ENCODE measurements around the gene CCDC142.
"Not testable (repeated sequence)": the region's sequence is repeated elsewhere in the genome, so short reads cannot be mapped to it uniquely, and the experiment has no call there.

The CCDC142 gene

DNA sequence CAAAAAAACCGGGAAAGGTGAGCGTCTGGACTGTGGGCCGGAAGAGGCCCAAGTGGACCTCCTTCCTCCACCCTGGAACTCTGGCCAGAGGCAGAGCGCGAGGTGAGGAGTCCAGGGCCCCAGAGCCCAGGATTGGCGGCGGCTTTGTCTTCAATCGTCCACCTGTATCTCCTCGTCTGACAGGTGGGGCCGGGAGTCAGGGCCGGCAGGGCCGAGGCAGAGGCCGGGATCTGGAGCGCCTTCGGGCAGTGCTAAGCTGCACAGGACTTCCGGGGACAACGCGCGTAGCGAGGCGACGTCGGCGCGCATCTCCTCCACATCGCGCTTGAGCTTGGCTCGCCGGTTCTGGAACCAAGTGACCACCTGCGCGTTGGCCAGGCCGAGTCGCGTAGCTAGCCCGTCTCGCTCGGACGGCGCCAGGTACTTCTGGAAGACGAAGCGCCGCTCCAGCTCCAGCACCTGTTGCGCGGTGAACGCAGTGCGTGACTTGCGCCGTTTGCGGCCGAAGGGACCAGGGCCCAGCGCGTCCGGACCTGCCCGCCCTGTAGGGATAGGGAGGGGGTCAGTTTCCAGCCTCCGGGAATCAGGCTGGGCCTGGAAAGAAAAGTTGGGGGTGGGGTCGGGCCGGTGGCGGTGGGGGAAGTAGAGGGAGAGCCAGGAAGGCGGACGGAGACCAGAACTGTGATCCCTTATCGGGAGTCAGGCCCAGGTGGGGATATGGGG lies 15.1 kb upstream of the CCDC142 start:
- no peak for DNase-seq

DNA sequence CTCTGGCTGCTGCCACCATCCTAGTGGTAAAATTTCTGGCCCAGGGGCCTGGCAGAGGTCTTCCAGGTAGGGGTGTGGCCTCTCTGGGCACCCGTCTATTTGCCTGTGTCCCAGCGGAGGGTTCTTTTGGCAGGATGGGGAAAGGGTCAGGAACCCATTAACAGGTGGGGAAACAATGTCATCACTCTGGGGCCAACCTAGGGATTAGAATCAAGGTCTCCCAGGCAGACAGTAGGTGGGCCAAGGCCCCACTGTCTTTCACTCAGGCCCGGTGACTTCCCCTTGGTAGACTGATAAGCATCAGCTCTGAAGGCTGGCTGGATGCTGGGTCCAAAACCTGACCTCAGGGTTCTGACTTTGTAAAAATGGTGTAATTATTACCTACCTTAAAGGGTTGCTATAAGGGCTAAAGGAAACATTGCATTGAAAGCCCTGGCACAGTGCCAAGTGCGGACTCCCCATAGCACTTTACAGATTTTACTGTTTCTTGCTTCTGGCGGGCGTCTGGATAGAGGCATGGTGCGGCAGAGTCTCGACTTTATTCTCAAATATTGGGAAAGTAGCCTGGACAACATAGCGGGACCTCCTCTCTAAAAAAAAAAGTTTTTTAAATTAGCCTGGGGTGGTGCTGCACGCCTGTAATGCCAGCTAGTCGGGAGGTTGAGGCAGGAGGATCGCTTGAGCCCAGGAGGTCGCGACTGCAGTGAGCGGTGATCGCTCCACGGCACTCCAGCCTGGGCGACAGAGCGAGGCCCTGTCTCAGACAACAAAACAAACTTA lies 14.4 kb upstream of the CCDC142 start:
- DNase-seq = no peak

GRCh38 chr2:74495440-74495839 lies 12.6 kb upstream of the CCDC142 start:
- no peak for DNase-seq

DNA sequence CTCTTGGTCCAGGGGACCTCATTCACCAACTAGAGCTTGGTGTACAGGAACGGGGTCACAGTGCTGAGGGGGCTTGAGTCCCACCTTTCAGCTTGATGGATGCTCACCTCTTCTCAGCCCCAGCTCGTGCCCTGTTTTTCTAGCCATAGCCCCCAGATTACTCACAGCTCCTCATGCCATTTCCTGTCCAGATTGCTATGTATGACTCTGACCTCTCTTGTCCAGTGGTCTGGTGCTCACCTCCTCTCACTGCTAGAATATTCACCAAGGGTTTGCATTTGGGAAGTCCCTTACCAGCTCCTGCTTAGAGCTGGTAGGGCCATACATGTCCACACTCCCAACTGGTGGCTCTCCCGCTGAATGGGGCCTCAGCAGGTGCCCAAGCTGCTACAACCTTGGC lies 10.7 kb upstream of the CCDC142 start:
- DNase-seq = no peak

DNA sequence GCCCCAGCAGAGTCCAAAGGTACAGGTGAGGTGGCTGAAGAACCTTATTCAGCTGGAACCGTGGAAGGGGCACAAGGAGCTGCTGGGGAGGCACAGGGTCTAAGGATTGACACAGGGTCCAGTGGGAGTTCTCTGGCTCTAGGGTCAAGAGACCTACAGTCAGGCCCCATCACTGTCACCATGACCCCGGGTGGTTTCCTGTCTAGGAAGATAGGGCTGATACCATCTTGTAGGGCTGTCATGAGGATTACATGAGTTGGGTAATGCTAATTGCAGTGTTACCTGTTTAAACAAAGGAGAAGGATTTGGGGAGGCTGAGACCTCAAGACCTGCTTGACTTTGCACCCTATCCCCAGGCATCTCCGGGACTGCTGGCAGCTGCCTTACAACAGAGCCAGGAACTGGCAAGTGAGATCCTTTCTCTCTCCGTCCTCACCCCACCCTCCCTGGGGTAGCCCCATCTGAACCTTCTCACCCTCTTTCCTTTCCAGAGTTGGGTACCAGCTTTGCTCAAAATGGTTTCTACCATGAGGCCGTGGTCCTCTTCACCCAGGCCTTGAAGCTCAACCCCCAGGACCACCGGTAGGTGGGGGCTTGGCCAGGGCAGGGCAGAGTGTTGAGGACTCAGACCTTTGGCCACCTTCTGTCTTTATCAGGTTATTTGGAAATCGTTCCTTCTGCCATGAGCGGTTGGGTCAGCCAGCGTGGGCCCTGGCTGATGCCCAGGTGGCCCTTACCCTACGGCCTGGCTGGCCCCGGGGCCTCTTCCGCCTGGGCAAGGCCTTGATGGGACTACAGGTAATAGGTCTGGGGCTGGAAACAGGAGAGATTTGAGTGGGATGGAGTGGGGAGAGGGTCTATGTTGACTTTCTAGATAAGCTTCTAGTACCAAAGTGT lies 9.1 kb upstream of the CCDC142 start:
- no peak for DNase-seq

GRCh38 chr2:74489906-74490305 lies 7.1 kb upstream of the CCDC142 start:
- DNase-seq = no peak

DNA sequence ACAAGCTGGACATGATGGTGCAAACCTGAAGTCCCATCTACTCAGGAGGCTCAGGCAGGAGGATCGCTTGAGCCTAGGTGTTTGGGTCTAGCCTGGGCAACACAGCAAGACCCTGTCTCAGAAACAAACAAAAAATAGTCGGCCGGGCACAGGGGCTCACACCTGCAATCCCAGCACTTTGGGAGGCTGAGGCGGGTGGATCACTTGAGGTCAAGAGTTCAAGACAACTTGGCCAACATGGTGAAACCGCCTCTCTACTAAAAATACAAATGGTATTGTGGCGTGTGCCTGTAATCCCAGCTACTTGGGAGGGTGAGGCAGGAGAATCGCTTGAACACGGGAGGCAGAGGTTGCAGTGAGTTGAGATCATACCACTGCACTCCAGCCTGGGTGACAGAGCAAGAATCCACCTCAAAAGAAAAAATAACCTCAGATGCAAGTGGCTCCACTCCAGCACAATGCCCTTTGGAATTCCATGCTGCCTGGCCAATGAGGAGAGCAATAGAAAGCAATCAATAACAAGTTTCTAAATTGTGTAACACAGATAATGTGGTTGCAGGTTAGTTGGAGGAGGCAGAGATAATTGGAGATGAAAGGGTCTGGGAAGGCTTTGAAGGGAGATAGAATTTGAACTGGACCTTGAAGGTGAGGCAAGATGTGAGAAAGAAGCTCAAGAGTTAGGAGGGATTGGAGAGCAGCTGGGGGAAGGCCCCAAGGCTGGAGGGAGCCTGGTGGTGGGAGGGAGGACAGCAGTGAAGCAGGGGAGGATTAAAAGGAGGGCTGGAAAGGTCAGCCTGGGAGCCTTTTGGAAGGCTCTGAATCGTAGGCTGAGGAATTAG lies 6.1 kb upstream of the CCDC142 start:
- DNase-seq = no peak

- no peak for DNase-seq
Measured at GRCh38 chr2:74486141-74486540, 3.3 kb upstream of the CCDC142 start.

DNA sequence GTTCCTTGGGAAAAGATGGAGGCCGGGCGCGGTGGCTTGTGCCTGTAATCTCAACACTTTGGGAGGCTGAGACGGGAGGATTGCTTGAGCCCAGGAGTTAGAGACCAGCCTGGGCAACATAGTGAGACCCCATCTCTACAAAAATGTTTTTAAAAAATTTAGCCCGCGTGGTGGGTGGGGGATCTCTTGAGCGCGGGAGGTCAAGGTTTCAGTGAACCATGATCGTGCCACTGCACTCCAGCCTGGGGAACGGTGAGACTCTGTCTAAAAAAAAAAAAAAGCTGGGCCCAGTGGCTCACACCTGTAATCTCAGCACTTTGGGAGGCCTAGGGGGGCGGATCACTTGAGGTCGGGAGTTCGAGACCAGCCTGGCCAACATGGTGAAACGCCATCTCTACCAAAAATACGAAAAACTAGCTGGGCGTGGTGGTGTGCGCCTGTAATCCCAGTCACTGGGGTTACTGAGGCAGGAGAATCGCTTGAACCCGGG lies 922 bp upstream of the CCDC142 start:
- not testable (repeated sequence) for DNase-seq

- DNase-seq = no peak
Measured at GRCh38 chr2:74481961-74482800, 617 bp downstream of the CCDC142 start.

DNA sequence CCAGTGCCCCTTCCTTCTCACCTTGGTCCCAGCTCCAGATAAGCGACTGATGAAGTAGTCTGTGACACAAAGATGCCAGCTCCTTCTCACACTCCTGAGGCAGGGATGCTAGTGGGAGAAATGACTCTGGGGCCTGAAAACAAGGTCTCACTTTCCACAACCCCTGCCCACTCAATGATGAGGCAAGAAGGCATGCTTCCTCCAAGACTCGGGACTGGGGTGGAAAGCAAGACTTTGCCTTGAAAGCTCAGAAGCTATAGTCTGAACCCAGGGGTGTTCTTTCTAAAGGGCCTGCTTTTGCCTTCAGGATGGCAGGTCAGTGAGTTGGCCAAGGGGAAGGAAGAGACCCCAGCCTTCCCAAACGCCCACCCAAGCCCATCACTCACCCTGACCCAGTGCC lies 1.4 kb downstream of the CCDC142 start:
- DNase-seq = no peak

DNA sequence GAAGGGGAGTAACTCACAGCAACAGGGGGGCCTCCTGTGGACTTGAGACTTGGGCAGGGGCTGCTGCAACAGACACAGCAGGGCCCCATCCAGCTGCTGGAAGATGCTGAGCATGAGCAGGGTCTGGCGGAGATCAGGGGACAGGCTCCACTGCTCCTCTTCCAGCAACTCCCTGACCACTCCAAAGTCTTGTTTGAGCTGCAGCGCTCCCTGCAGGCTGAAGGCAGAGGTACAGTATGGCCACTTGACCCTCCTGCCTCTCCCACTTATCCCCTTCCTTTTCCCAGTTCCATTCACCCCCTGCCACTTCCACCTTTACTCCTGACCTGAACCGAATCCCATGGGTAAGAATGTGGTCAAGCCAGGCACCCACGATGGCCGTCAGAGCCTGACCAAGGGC lies 7.9 kb downstream of the CCDC142 start:
- DNase-seq = no peak

- no peak for DNase-seq
Measured at GRCh38 chr2:74474481-74474880, 8.3 kb downstream of the CCDC142 start.

GRCh38 chr2:74472945-74473258 lies 9.9 kb downstream of the CCDC142 start:
- no peak for DNase-seq

DNA sequence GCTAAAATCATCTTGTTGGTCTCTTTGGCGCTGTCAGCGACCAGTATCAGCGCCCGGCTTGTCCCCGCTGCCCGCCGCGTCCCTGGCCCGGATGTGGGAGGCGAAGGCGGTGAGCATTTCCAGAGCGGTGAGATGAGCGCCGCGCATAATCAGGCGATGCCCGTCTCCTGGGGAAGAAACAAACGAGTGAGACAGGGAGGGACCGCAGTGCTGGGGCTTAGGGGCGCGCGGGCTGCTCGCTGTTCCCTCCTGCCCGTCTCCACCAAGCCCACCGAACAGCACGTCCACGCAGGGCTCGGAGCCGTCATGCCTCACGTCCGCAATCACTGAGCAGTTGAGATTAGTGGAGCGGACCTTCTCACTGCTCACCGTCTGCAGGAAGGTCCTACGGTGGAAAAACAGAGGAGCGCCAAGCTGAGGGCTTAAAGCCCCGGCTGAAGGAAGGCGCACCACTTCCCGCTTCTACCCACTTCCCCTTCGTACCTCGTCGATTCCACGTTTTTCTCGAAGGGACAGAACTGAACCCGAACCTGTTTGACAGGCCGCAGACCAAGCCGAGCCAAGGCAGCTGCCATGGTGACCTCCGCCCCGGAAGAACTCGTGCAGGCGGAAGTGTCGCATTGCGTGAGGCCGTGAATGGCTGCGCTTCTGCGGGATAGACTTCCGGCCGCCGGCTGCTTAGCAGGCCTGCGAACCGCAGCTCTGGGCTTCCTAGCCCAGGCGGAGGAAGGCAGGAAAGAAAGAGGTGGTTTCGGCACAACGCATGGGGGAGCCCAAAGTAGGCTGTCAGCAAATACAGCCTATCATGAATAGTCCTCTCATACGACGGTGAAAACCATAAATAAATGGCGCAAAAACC lies 10.5 kb downstream of the CCDC142 start, which contains the start of gene MRPL53:
MRPL53 (minus strand) TSS at position 595 of the 859 bp plus-strand sequence; CDS start at position 575, 20 bp downstream.
- DNase-seq = peak; percentile 96

DNA sequence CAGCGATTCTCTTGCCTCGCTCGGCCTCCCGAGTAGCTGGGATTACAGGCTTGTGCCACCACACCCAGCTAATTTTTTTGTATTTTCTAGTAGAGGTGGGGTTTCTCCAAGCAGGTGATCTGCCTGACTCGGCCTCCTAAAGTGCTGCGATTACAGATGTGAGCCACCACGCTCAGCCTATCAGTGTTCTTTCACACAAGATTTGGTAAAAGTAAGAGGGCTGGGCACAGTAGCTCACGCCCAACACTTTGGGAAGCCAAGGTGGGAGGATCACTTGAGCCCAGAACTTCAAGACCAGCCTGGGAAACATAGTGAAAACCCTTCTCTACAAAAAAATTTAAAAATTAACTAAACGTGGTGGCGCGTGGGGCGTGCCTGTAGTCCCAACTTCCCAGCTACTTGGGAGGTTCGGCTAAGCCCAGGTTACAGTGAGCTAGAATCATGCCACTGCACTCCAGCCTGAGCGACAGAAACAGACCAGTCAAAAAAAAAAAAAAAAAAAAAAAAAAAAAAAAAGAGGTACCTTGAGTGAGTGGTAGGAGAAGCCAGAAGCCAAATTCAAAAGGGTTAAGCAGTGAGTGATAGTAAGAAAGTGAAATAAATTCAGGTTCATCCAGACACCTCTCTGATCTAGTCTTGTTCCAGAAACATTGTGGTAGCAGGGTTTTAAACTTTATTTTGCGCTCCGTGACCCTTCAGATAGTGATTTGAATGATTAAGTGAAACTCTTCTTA lies 11.3 kb downstream of the CCDC142 start:
- no peak for DNase-seq

- DNase-seq = not testable (repeated sequence)
Measured at GRCh38 chr2:74470742-74471141, 12.1 kb downstream of the CCDC142 start.

DNA sequence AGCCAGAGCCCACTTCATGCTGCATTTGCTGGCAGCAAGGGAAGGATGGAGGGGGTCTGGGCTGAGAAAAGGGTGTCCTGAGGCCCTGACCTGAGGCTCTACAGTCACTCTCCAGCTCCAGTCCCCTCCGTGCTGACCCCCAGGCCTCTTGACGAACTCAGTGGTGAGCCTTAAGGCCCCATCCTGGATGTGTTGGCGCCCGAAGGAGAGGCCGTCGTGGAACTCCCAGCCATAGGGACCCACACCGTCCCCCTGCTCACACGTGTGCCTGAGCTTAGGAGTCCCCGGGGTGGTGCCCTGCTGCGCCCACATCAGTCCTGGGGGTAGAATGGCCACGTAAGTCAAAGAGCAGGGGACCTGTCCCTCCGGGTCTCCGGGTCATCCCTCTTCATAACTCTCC lies 18.4 kb downstream of the CCDC142 start:
- DNase-seq = no peak

DNA sequence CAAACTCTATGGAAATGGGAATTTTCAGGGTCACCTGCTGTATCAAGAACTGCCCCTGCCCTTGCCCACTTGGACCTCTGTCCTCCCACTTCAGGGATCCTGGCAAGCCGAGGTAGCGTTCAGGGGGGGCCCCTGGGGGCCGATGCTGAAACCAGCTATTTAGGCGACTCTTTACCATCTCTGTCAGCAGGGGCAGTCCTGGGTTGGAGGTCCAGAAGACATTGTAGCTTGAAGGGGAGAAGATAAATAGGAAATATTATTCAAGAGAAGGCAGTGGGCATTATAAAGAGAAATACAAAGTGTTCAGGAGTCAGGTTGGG lies 20.1 kb downstream of the CCDC142 start:
- DNase-seq = no peak
